Left ventricle myocardium inferior (tissue), 1 donor: ENCODE measurements around the gene SH3BP5L. TPM values are rescaled to one million over a fixed set of nuclear protein-coding genes. Genes with fewer than 3 reads are reported as not detected.

Source experiments
- DNase-seq: peaks from one replicate; pipeline ENCODE4 v3.0.0-alpha.2; 2020
- H3K27ac ChIP-seq: fragments of 200-600 bp; replicated peaks from 2 replicates; pipeline ENCODE4 v1.8.0; 2021
- H3K27me3 ChIP-seq: fragments of 200-600 bp; 2 replicates; pipeline ENCODE4 v1.8.0; 2021; ENCODE audit warnings: low read depth
- H3K36me3 ChIP-seq: fragments of 200-600 bp; 2 replicates; pipeline ENCODE4 v1.8.0; 2021
- H3K4me1 ChIP-seq: fragments of 200-600 bp; 2 replicates; pipeline ENCODE4 v1.8.0; 2021
- H3K4me3 ChIP-seq: fragments of 200-600 bp; 2 replicates; pipeline ENCODE4 v1.8.0; 2021; ENCODE audit warnings: mild to moderate bottlenecking, moderate library complexity
- H3K9me3 ChIP-seq: fragments of 200-600 bp; replicated peaks from 2 replicates; pipeline ENCODE4 v1.8.0; 2021
- intact Hi-C: fragments of 100-400 bp; cut with micrococcal nuclease; formaldehyde crosslinking; loops from one replicate; pipeline ENCODE4 v1.11.0; 2022
- total RNA-seq: library from RNA; stranded (reverse); fragmentation: NEBNext Ultra II Directional; extraction: Animal tissue kit (Norgen Biotek cat#: 25700); gene quantifications from one replicate; pipeline ENCODE4 v1.2.1, GENCODE V29; 2021
- TF ChIP-seq, protein P1 (sequence below): fragments of 200-600 bp; IDR thresholded peaks from 2 replicates; pipeline ENCODE4 v1.8.0; 2021; ENCODE audit warnings: antibody characterized with exemption, mild to moderate bottlenecking, borderline replicate concordance
- donor health status: DM: no; HTN: yes; CAD: no; lungs with severe emphysema.

Gene SH3BP5L
- total RNA-seq, 1 donor from 2014 or later, result 18.0 TPM

DNA sequence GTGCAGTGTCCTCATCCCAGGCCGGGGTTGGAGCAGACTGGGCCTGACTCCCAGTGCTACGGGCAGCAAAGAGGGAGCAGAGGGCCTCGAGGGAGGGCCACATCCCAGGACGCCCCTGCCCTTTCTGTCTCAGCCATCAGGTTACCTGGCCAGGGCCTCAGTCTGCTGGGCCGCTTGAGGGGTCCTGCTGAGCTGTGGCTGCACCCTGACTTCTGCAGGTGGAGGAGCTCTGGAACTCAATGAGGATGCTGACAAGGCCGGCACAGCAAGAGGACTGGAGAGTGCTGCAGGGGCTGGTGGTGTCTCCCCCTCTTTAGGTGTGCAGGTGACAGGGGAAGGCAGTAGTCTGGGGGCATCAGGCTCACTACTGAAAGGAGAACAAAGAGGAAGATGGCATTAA is 29.9 kb upstream of the SH3BP5L start:
- Histone ChIP-seq H3K27me3 (no peaks in the 10 kb centered on the region), H3K36me3 (peaks cover 14% of the 10 kb centered on the region), H3K4me1 (peaks cover 21% of the 10 kb centered on the region), H3K27ac (no peak overlapping the region), H3K9me3 (no peaks in the 10 kb centered on the region), H3K4me3 (no peak overlapping the region)
- DNase-seq, result no peak
- TF ChIP-seq, protein P1, sequence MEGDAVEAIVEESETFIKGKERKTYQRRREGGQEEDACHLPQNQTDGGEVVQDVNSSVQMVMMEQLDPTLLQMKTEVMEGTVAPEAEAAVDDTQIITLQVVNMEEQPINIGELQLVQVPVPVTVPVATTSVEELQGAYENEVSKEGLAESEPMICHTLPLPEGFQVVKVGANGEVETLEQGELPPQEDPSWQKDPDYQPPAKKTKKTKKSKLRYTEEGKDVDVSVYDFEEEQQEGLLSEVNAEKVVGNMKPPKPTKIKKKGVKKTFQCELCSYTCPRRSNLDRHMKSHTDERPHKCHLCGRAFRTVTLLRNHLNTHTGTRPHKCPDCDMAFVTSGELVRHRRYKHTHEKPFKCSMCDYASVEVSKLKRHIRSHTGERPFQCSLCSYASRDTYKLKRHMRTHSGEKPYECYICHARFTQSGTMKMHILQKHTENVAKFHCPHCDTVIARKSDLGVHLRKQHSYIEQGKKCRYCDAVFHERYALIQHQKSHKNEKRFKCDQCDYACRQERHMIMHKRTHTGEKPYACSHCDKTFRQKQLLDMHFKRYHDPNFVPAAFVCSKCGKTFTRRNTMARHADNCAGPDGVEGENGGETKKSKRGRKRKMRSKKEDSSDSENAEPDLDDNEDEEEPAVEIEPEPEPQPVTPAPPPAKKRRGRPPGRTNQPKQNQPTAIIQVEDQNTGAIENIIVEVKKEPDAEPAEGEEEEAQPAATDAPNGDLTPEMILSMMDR, result no peak
- intact Hi-C loops, result no loop called here

DNA sequence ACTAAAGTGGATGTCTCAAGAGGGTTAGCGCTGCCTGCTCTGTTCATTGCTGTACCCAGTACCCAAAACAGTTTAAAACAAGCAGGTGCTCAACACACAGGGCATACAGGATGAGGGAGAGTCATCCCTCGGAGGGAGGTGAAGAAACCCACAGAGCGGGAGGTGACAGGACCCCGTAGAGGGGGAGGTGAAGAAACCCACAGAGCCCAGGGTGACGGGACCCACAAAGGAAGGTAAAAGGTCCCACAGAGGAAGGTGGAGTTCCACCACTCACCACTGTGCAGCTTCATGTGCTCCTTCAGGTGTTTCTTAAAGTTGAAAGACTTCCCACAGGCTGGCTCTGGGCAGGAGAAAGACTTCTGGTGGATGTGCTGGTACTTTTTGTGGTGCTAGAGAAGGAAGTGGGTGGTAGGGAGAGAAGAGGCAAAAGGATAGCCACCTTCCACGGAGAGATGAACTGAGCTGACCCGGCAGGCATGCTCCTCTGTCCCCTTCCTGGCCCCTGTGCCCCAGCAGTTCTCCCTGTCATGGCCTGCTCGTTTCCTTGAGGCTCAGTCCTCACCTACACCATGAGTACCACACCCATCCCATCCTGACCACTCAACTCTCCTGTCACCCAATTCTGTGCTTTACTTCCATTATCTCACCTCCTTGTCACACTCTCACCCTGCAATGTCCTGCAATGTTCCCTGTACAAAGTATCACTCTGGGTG is 28.1 kb upstream of the SH3BP5L start:
- intact Hi-C loops, result no loop called here
- no peak for DNase-seq
- Histone ChIP-seq H3K27me3 (no peaks in the 10 kb centered on the region), H3K4me1 (peaks cover 25% of the 10 kb centered on the region), H3K27ac (no peak overlapping the region), H3K36me3 (peaks cover 32% of the 10 kb centered on the region), H3K4me3 (no peak overlapping the region), H3K9me3 (no peaks in the 10 kb centered on the region)
- TF ChIP-seq, protein P1, result no peak

DNA sequence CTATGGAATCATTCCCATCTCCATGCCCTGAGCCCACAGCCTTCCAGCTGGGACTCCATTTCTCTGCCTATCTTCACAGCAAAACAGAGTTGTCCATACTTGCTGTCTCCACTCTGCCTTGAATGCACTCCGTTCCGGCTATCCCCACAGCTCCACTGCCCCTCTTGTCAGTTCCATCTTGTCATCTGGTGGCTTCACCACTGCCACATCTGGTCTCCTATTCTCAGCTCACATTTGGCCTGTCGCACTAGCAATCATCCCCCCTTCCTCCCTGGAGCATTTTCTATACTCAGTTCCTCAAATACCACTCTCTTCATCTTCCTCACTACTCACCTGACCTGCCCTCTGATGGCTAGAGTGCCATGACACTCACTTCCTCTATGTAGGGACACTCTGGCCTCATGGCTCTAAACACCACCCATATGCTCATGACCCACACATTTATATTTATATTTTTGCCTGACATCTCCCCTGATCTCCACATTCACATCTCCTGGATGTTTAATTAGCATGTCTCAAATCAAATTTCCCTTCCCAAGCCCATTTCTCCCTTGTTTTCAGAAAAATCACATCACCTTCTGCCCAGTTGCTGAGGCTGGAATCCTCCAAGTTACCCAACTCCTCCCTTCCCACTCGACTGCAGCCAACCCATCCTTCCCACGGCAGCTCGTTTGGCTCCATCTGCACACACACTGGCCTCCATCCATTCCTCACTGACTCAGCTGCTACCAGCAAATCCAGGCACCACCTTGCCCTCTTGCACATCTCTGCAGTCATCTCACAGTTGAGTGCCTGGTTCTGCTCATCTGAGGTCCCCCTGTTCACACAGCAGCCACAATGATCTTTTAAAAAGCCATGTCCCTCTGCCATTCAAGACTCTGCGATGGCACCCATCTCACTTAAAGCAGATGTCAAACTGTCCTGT is 27.0 kb upstream of the SH3BP5L start:
- Histone ChIP-seq H3K9me3 (no peaks in the 10 kb centered on the region), H3K4me1 (peaks cover 15% of the 10 kb centered on the region), H3K27ac (no peak overlapping the region), H3K4me3 (no peak overlapping the region), H3K27me3 (no peaks in the 10 kb centered on the region), H3K36me3 (peaks cover 42% of the 10 kb centered on the region)
- DNase-seq, result no peak
- intact Hi-C loops, result no loop called here
- TF ChIP-seq, protein P1, result no peak

DNA sequence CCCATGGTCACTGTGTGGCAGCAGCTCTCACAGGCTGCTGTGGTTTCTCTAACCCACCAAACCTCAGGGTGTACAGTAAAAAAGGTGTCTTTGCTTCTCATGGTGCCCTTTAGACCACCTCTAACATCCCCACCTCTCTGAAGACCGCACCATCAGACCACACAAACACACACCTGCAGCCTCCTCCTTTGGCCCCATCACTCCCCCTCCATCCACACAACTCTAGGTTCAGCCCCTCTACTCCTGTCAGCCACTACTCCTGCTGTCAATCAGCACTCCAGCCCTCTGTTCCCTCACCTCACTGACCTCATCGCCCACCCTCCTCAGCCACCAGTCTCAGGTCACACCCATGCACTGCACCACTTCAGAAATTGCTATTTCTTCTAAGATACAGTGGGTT is 25.7 kb upstream of the SH3BP5L start:
- TF ChIP-seq, protein P1, result no peak
- intact Hi-C loops, result no loop called here
- DNase-seq, result no peak
- Histone ChIP-seq H3K4me1 (peaks cover 12% of the 10 kb centered on the region), H3K9me3 (no peaks in the 10 kb centered on the region), H3K27me3 (no peaks in the 10 kb centered on the region), H3K36me3 (peaks cover 56% of the 10 kb centered on the region), H3K4me3 (no peak overlapping the region), H3K27ac (no peak overlapping the region)

DNA sequence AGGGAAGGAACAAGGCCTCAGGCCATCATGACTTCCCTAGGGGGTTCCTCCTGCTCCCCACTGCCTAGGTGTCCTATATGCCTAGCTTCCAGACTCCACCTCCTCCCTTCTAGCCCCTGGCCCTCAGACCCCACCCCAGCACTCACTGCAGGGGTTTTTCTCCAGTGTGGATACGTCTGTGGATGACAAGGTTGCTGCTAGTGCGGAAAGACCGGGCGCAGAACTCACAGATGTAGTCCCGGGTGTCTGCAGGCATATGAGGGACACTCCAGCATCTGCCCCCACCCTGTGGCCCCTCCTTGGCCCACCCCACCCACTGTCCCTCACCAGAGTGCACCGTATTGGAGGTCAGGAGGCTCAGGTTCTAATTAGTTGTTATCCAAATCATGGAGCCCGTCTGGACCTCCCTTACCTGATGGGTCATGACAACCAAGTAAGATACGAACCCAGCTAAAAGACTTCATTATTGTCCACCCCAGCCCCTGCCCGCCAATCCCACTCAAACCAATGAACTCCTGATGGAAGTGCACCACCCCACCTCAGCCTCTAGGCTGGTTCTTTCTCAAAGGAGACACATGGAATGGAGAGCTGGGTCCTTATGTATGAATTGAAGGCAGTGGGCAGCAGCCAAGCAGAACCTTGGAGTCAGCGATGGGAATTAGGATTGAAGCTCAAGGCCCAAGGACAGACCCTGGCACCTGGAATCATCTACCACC is 25.0 kb upstream of the SH3BP5L start:
- TF ChIP-seq, protein P1, result no peak
- Histone ChIP-seq H3K27ac (no peak overlapping the region), H3K36me3 (peaks cover 62% of the 10 kb centered on the region), H3K27me3 (no peaks in the 10 kb centered on the region), H3K4me1 (peaks cover 12% of the 10 kb centered on the region), H3K9me3 (no peaks in the 10 kb centered on the region), H3K4me3 (no peak overlapping the region)
- intact Hi-C loops, result no loop called here
- no peak for DNase-seq
